Fibroblast of skin of back (primary cell): Measurements from ENCODE around the gene TMBIM6.
A peak's percentile ranks its signal among the peaks of the same experiment; 100 is the strongest.
"Not testable (repeated sequence)": the region's sequence is repeated elsewhere in the genome, so short reads cannot be mapped to it uniquely, and the experiment has no call there.

ENCODE experiments used
- DNase-seq: peaks from one replicate; pipeline ENCODE4 v3.0.0-alpha.2; 2013

The TMBIM6 gene

DNA sequence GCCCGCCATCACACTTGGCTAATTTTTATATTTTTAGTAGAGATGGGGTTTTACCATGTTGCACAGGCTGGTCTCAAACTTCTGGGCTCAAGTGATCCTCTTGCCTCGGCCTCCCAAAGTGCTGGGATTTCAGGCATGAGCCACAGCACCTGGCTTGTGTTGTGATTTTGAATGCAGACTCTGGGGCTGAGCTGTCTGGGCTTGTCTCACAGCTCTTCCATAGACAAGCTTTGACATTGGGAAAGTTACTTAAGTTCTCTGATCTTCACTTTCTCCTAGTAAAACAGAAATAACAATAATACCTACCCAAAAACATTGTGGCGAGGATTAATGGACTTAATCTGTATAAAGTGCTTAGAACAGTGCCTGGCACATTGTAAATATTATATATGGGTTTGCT is 36.0 kb downstream of the TMBIM6 start:
- no peak for DNase-seq

DNA sequence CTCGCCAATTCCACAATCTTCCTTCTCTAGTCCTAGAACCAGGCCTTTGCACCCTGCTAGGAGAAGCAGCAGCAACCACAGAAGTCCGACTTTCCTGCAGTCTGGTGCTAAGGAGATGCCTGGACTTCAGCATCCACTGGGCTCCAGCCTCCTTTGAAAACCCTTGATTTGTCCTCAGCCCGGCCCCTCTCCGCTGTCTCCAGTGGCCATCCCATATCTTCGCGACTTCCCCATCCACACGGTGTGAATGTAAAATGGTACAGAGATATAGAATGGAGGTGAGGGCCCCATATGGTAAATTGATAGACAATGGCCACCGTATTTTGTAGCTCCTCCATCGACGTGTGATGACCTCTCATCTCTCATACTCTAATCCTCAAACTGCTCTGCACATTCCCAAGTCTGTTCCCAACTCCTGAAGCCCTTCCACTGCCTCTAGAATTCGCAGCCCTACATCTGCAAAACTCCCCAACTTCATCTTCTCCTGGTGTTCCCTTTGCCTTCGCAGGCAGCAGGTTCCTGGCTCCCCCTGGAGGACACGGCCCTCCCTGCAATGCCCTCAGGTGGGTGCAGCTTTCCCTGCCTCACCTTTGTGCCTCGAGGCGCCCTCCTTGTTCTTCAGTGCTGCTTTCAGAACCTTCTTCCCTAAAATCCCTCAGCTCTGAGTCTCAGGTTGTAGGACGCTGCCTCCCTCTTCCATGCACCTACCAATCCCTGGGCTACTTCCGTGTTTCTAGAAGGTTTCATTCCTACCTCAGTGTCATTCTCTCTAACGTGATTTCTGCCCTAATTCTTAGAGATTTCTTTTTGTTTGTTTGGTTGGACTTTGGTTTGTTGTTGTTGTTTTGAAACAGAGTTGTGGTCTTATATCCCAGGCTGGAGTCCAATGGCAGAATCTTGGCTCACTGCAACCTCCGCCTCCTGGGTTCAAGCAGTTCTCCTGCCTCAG is 36.7 kb downstream of the TMBIM6 start:
- DNase-seq = peak; percentile 24

DNA sequence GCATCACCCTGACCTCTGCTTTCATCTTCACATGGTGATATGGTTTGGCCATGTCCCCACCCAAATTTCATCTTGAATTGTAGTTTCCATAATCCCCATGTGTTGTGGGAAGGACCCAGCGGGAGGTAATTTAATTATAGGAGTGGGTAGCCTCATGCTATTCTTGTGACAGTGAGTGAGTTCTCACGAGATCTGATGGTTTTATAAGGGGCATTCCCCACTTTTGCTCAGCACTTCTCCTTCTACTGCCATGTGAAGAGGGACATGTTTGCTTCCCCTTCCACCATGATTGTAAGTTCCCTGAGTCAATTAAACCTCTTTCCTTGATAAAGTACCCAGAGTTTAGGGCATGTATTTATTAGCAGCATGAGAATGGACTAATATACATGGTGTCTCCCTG is 38.2 kb downstream of the TMBIM6 start:
- DNase-seq = no peak

DNA sequence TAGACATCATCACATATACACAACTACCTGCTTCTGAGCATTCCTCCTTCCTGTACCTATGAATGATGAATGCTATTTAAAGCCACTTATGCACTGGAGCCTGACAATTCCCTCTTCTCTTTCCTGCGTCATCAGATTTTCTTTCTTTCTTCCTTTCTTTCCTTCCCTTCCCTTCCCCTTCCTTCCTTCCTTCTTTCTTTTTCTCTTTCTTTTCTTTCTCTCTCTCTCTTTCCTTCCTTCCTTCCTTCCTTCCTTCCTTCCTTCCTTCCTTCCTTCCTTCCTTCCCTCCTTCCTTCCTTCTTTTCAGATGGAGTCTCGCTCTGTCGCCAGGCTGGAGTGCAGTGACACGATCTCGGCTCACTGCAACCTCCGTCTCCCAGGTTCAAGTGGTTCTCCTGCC is 39.6 kb downstream of the TMBIM6 start:
- DNase-seq = not testable (repeated sequence)

DNA sequence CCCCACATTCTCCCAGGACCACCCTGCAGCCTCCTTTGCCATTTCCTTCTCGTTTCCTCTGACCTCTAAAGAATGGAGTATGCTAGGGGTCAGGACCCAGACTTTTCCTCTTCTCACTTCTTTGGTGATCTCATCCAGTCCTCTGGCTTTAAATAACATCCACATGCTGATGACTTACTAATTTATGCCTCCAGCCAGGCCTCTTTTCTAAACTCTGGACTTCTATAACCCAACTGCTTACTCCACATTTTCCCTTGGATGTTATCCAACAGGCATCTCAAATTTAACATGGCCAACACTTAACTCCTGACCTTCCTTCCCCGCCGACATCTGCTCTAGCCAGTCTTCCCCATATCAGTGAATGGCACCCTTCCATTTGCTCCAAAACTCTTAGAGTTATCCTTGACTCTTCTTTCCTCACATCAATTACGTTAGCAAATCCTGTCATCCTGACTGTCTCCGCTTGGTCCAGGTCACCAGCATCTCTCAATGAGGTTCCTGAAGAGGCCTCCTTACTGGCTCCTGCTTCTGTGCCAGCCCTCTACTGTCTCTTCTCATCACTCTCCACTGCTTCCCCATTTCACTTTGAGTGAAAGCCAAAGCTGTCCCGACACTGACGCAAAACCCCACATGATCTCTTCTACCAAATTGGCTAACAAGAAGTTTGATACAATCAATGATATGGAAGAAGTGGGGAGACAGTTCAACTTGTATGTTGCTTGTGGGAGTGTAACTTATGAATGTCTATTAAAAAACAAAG is 42.7 kb downstream of the TMBIM6 start:
- peak; percentile 46 for DNase-seq

DNA sequence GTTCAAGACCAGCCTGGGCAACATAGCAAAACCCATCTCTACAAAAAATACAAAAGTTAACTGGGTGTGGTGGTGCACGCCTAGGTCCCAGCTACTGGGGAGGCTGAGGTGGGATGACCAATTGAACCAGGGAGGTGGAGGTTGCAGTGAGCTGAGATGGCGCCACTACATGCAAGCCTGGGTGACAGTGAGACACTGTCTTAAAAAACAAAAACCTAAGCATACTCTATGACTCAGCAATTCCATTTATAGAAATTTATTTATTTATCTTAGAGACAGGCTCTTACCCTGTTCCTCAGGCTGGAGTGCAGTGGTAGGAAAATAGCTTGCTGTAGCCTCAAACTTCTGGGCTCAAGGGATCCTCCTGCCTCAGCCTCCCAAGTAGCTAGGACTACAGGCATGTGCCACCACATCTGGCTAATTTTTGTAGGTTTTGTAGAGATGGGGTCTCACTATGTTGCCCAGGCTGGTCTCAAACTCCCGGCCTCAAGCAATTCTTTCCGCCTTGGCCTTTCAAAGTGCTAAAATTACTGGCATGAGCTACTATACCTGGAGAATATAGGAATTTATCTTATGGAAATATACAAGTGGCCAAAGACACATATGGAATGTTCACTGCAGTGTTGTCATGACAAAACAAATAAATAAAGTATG is 43.5 kb downstream of the TMBIM6 start:
- peak; percentile 60 for DNase-seq

DNA sequence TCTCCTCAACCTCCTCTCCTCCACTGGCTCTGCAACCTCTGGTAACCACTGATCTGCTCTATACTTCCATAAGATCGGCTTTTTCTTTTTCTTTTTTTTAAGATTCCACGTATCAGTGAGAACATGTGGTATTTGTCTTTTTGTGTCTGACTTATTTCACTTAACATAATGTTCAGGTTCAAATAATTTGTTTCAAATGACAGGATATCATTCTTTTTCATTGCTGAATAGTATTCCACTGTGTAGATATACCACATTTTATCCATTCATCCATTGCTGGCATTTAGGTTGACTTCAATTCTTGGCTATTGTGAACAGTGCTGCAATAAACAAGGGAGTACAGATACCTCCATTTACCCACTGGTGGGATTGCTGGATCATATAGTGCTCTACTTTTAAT is 46.3 kb downstream of the TMBIM6 start:
- DNase-seq = no peak

DNA sequence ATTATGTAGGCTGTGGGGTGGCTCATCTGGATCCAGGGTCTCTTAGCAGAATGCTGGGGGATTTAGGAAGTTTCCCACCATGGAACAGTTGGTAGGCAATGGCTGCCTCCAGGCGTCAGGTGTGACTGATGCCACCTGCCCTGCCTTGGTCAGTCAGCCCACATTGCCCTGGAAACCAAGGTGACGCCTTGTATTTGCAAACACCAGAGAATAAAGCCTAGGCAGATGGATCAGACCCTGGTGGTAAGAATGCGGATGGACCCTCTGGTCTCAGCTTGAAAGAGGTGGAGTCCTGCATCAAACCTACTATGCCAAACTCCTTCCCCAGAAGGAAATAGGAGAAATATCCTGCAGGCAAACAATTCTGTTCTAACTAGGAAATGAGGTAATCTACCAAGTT is 48.6 kb downstream of the TMBIM6 start:
- DNase-seq = no peak

DNA sequence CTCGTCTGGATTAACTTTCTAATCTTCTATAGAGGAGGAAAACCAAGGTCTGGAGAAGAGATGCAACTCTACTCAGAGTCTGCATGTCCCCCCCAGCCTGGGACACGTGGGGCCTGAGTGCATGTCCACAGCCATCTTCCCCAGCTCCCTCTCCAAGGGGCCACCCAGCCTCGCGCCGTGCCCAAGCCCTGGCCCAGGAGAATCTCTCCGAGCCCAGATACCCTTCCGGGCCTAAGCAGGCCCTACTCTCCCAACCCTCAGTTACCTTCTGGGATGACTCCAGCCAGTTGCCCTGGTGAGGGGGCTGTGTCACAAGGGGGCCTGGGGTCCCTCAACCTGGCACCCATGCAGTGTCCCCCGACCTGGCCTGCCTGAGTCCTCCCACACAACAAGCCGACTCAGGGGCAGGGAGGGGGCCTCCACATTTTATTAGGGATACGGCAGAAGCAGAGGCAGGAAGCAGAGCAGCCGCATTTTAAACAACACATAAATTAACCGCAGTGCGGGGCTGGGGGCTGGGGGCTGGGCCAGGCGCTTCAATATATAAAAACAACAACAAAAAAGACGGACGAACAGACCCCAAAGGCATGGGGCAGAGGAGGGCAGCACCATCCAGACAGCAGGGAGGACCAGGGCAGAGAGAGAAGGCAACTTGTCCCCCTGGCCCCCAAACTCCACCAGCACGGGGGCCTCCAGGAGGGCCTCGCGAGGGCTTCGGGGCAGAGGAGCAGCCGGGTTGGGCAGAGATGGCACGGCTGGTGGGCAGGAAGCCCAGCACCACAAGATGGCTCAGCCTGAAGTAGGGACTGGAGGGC is 49.6 kb downstream of the TMBIM6 start:
- DNase-seq = no peak

DNA sequence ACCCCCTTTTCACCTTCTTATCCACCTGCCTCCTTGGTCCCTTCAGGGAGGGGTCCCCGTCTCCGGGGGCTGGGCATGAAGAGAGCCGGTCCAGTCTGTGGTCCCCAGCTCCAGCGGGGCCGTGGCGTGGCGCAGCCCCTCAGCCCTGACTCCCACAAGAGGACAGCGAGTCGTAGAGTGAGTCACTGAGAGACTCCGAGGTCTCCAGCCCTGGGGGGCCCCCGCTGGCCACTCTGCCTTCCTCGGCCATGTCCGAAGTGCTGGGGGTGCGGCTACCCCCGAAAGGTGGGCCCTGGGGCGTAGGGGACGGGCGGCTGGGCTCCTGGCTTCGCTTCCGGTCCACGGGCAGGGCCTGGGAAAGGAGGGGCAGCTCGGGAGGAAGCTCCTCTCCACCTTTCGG is 50.3 kb downstream of the TMBIM6 start:
- DNase-seq = no peak

DNA sequence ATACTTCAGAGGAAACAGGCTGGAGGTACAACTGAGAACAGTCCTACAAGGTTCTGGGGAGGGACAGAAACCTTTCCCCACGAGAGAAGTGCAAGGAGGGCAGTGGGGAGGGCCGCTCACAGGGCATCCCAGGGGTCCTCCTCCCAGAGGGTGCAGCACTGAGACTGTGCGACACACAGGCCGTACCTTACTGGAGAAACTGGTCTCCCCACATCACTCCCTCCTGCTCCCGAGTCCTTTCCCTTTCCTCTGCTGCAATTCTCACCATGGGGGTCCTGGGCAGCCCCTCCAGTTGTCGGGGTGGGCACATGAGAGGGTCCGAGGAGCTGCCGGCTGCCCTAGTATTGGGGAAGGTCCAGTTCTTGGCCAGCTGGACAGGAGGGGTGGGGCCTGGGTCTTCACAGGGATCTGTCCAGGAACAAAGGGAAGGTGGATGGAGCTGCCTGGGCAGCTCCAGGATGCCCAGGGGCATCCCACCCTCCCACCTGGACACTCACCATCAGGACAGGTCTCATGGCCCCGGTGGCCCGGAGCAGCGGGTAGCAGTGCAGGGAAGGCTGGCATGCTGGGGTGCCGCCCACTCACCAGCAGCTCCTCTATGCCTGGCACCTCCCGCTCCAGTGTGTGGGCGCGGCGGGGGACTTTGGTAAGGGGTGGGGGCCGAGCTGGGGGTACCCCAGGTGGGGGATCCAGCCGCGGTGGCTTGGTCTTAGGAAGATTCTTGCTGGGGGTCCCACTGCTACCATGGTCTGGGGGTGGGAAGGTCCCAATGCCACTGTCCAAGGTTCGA is 51.0 kb downstream of the TMBIM6 start:
- DNase-seq = no peak

DNA sequence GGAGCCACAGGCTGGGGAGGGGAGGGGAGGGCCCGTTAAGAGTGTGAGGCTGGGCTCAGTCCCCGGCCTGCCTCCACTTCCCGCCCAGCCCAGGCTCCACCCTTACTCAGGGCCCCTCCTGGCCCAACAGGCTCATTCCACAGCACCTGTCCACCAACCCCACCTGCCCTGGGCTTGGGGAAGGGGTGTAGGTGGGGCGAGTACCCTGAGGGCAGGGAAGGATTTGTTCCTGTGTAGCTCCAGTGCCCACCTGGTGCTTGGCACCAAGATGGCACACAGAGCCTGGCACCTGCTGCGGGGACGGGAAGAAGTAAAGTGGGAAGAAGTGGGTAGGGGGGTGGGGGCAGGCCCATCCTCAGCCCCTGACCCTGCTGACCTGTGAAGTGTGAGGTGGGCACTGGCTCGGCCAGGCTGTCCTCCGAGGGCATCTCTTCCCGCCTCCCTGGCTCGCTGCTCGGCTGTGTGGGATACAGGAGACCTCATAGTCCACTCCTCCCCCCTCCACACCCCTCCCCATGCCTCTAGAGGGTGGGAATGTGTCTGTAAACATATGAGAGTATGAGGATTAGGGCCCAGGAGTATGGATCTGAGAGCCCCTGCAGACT is 51.7 kb downstream of the TMBIM6 start:
- DNase-seq = no peak

DNA sequence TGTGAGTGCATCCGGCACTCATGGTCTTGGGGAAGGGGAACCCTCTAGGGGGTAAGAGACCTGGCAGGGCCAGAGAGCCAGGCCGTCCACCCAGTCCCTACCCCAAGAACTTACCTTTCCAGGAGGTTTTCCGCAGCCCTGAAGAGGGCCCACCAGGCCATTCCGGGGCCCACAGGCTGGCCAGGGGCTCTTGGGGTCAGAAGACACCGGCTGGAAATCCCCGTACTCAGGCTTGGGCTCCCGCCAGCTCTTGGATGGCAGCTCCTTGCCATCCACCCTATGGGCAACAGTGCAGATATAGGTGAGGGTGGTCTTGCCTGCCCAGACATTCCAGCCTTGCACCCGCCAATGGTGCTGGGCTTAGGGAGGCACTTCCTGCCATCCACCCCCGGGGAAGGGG is 52.3 kb downstream of the TMBIM6 start:
- DNase-seq = no peak

DNA sequence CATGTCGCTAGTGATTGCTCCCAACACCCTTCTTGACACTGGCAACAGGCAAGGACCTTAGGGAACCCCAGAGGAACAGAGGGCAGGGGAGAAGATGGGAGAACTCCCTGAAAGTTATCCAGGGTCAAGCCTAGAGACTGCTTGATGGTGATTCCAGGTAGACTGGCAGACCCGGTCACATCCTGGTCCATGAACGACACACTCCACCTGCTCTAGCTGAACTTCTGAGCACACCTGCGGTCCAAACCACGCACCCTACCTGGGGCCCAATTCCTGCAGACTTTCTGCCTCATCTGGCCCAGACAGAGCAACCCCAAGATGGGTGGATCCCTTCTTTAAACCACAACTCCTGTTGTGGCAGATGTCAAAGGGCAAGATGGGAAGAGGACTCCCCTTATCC is 52.7 kb downstream of the TMBIM6 start:
- DNase-seq = no peak

DNA sequence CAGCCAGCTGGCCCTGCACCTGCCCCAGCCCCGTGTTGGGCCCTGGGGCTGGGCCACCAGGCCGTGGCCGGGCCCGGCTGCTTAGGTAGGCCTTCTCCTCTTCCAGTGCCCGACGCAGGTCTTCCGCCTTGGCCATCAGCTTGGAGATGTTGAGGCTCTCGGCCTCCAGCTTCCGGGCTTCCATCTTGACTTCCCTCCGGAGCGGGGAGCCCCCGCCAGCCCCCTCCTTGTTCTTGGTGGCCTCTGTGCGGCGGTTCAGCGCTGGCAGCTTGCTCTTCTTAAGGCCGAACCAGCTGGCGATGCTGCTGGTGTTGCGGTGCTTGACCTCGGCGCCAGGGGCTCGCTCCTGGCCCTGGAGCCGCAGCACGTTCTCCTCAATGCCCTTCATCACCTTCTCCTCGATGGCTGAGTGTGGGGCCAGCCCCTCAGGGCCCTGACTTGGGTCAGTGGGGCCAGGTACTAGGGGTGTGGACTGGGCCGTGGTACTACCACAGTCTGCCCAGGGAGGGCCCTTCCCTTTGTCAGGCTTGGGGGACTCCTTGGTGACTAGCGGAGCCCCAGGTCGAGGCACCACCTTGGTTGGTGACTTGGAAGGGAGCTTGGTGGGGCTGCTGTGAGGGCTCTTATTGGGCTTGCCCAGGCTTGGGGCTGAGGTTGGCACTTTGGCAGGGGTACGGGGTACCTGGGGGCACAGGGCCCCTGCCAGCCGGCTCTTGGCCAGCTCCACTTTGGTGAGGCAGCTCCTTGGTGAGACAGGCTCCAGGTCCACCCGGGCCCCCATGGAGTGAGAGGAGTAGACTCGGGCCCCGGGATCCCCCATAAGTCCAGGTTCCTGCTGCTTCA is 53.7 kb downstream of the TMBIM6 start:
- DNase-seq = no peak

DNA sequence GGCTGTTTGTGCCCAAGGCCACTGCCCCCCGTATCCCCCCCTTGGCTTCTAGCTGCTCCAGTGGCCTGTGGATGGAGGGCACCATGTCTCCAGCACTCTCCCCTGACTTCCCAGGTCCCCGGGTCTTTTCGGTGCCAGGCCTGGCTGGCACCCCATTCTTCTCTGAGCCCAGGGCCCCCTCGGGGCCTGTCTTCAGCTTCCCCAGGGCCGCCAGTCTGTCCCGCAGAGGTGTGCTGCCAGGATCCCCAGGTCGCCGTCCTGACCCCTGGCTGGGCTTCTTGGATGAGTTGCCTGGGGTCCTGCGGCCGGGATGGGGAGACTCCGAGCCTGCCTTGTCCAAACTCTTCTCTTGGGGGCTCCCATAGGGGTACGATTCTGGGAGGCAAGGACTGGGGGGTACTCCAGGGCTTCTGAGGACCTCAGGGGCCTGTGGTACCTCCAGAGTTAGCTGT is 54.3 kb downstream of the TMBIM6 start:
- no peak for DNase-seq

DNA sequence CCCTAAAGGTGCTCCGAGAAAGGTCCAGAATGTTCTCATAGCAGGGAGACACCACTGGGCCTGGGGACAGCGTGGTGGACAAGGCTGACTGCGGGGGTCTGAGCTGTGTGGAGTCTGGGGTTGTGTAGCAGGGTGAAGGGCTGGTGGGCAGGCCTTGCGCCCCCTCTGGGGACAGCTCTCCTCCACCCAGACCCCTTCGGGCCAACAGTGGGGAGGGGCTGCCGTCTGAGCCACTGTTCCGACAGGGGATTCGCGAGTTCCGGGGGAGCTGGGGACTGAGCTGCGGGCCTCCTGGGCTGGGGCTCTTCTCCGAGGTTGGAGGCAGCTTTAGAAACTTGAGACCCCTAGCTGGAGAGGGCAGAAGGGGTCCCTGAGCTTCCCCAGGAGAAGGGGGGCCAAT is 54.8 kb downstream of the TMBIM6 start:
- no peak for DNase-seq

DNA sequence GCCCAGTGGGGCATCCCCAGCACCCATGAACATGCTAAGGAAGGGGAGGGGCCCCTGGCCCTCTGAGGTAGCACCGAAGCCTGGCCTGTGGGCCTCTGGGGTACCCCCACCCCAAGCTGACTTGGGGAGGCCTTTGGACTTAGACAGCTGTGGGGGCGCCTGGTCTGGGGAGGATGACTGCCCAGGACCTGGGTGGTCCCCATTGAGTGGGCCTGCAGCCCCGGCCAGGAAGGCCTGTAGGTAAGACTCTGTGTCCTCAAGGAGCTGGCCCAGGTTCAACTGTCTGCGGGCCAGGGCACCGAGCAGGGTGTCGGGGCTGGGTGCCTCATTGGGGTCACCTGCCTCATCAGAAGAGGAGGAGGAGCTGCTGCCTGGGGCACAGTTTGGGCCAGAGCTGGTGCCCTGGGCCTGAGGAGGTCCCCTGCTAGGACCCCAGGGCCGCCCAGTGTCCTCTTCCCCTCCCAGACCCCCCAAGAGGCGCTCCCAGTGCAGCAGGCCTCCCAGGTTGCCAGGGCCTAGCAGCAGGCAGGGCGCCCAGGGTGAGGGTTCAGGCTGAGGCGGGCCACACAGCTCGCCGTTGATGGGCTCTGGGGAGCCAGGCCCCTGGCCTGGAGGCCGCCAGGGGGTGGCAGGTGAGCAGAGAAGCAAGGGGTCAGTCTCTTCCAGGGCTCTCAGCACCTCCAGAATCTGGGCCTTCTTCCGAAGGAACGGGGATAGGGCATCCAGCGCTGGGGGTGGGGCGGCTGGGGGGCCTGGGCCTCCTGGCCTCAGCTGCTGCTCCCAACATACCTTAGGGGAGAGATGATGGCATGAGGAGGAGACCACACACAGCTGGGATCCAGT is 55.5 kb downstream of the TMBIM6 start:
- no peak for DNase-seq

DNA sequence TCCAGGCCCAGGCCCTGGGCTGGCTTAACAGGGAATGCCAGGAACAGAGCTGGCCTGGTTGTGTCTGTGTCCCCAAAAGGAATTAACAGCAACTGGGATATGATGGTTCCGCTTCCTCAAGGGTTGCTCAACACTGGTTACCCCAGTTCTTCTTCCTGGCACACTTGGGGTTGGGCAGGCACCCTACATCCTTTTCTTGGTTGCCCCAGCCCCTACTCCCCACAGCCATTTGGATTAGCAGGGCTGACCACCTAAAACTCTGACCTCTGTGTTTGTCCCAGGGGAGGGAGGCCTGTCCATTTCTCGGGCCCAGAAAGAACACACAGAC is 56.1 kb downstream of the TMBIM6 start:
- DNase-seq = no peak
